IPS DF 19.7 (cell line): ENCODE results near the gene CSNK2B.

Experiments used
- DNase-seq: peaks from one replicate; pipeline ENCODE4 v3.0.0-alpha.2; 2013; ENCODE audit warnings: low read depth, low spot score

The CSNK2B gene

DNA sequence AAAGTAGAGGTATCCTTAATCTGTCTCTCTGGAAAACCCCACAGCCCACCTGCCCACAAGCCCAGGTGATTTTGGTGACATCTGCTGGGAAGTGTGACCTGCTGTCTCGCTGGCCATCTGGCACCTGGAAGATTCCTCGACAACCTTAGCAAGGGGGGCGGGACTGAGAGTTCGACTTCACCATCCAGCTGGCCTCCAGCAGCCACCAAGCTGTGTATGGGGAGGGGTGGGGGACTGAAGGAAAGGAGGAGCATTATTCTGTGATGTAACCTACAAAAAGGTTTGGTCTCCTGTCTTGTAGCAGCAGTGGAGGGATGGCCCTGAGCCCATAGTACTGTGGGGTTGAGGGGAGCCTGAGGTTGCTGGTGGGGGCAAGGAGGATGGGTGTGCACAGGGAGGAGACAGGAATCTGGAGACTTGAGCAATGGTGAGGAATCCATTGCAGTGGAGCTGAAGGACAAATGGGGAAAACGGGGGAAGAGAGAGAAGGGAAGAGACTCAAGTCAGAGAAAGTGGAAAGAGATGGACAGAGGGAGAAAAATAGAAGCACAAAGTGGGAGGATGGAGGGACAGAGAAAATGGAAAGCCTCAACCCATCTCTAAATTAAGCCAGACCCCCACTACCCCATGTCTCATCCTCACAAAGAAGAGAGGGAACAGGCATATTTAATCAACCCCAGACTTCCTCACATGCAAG, 44.8 kb downstream of the CSNK2B start:
- DNase-seq, result no peak

DNA sequence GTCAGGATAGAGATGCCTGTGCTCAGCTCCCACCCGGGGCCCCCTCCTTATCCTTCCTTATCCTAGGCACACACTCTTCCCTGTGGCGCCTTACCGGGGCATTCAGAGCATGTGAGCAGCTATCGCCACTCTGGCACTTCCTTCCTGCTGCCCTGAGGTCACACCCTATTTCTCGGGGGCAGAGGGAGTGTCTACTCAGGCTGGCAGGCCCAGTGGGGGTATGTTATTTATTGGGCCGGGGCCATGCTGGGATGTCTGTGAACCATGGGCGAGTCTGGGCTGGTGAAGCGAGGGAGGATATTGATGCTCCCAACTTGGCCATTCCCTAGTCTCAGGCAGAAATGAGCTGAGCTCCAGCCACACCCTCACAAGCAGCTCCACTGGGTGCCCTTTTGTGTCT, 45.4 kb downstream of the CSNK2B start:
- no peak for DNase-seq

DNA sequence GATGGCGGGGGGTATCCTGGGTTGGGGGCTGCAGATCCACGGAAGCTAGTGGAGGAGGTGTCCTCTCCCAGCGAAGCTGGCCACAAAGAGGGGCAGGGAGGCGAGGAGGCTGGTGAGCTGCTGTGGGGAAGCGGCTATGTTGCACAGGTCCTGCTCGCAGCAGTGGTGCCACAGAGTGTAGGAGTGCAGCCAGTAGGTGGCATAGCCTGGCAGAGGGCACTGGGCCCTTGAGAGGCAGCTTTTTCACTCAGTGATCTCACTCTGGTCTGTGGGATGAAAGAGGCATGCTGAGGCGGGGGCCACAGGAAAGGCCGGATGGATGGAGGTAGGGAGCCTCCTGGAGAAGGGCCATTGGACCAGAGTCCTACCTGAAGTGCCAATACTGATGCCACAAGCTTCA, 46.4 kb downstream of the CSNK2B start:
- DNase-seq, result no peak

- DNase-seq, result no peak
Measured at GRCh38 chr6:31713465-31713864, 47.6 kb downstream of the CSNK2B start.

- DNase-seq, result no peak
Measured at GRCh38 chr6:31713991-31714684, 48.3 kb downstream of the CSNK2B start.

DNA sequence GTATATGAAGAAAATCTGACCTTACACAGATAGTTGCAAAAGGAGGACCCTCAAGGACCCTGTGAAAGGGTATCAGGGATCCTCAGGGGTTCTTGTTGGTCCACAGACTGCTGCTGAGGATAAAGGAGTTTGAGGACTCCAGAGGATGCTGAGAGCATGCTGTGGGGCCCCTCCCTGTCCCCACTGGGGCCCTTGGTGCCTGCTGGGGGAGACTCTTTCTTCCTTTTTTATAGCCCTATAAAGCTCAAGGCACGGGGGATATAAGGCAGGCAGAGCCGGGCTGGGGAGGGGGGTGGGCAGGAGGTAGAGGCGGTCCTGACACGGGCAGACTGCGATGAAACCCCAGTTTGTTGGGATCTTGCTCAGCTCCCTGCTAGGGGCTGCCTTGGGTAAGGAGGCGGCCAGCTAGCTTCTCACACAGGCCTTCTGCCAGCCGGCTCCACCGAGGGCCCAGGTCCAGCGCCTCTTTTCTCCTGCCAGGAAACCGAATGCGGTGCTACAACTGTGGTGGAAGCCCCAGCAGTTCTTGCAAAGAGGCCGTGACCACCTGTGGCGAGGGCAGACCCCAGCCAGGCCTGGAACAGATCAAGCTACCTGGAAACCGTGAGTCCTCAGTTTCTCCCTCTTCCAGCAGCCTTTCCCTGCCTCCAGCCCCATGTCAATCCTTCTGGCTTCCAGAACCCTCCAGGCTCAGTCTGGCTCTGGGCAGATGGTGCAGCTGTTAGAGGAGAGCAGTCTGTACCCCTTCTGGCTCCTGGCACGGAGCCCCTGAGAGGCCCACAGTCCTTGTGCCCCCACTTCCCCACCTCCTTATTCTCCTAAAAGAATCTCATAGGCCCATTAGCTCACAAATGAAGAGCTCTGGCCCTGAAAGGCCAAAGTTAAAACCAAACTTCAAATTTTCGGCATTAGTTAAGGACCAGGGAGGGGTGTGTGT, 49.4 kb downstream of the CSNK2B start, which contains the start of gene LY6G6D:
TSS of gene LY6G6D (plus strand) at position 327 of the 937 bp plus-strand sequence. CDS start at position 335, 8 bp downstream.
- DNase-seq, result no peak

GRCh38 chr6:31717499-31718222, 51.8 kb downstream of the CSNK2B start:
- DNase-seq, result no peak

DNA sequence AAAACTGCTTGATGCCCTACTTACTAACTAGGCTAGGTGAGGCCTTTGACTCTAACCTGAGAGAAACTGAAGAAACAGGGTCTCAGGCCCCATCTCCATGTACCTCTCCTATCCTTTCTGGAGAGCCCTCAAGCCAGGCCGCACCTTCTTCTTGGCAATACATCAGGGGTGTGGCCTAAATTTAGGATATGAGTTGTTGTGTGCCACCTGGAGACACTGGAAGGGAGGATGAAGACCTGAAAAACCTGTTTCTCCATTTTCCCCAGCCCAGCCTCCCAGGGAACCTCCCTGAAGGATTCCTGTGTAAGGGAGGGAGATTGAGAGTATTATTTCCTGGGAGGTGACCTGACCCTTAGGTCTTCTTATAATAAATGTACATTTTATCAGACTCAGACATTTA, 52.4 kb downstream of the CSNK2B start:
- no peak for DNase-seq

- no peak for DNase-seq
Measured at GRCh38 chr6:31719001-31719400, 53.1 kb downstream of the CSNK2B start.
